UCSD-AML1 (cell line): ENCODE measurements around the gene TMEM200C.
"Not testable (repeated sequence)": the region's sequence is repeated elsewhere in the genome, so short reads cannot be mapped to it uniquely, and the experiment has no call there.

Source experiments
- DNase-seq: peaks from one replicate; lab custom pipeline; 2025; ENCODE audit not compliant: unreplicated experiment; lab: John Stamatoyannopoulos, UW

TMEM200C gene

GRCh38 chr18:5892823-5893431 lies 2.4 kb downstream of the TMEM200C start:
- DNase-seq, result no peak

GRCh38 chr18:5891854-5892215 lies 3.5 kb downstream of the TMEM200C start:
- DNase-seq, result no peak

- no peak for DNase-seq
Measured at GRCh38 chr18:5891184-5891853, 4.0 kb downstream of the TMEM200C start.

- no peak for DNase-seq
Measured at GRCh38 chr18:5890331-5891183, 4.8 kb downstream of the TMEM200C start.

- no peak for DNase-seq
Measured at GRCh38 chr18:5885361-5885760, 10.0 kb downstream of the TMEM200C start.

- DNase-seq, result no peak
Measured at GRCh38 chr18:5884375-5884774, 10.9 kb downstream of the TMEM200C start.

GRCh38 chr18:5879479-5879882 lies 15.8 kb downstream of the TMEM200C start:
- no peak for DNase-seq

GRCh38 chr18:5876891-5877290 lies 18.4 kb downstream of the TMEM200C start:
- no peak for DNase-seq

- no peak for DNase-seq
Measured at GRCh38 chr18:5874336-5874735, 21.0 kb downstream of the TMEM200C start.

GRCh38 chr18:5872886-5873285 lies 22.4 kb downstream of the TMEM200C start:
- no peak for DNase-seq

- DNase-seq, result no peak
Measured at GRCh38 chr18:5871426-5871825, 23.9 kb downstream of the TMEM200C start.

GRCh38 chr18:5868218-5868854 lies 27.0 kb downstream of the TMEM200C start:
- peak; percentile 33 for DNase-seq

GRCh38 chr18:5865521-5865920 lies 29.8 kb downstream of the TMEM200C start:
- DNase-seq, result no peak

GRCh38 chr18:5862127-5862526 lies 33.2 kb downstream of the TMEM200C start:
- not testable (repeated sequence) for DNase-seq

GRCh38 chr18:5857180-5857579 lies 38.1 kb downstream of the TMEM200C start:
- DNase-seq, result no peak

GRCh38 chr18:5853253-5853652 lies 42.1 kb downstream of the TMEM200C start:
- DNase-seq, result no peak

GRCh38 chr18:5851998-5852397 lies 43.3 kb downstream of the TMEM200C start:
- DNase-seq, result no peak

- no peak for DNase-seq
Measured at GRCh38 chr18:5842653-5843052, 52.7 kb downstream of the TMEM200C start.

GRCh38 chr18:5841518-5841917 lies 53.8 kb downstream of the TMEM200C start:
- DNase-seq, result no peak

- DNase-seq, result no peak
Measured at GRCh38 chr18:5840547-5840946, 54.8 kb downstream of the TMEM200C start.

- no peak for DNase-seq
Measured at GRCh38 chr18:5840025-5840424, 55.3 kb downstream of the TMEM200C start.

GRCh38 chr18:5839102-5839501 lies 56.2 kb downstream of the TMEM200C start:
- no peak for DNase-seq
